ENCODE measurements around the gene FMNL1. TPM values are rescaled to one million over a fixed set of nuclear protein-coding genes. Genes with fewer than 3 reads are reported as not detected.

Gene FMNL1
- polyA plus RNA-seq, 1 donor (not counting 4 experiments of a cell fraction or from before 2014, with no cell fraction given): 0.46 TPM

GRCh38 chr17:45230410-45230786 lies 8.7 kb downstream of the FMNL1 start:
- no peaks in the 10 kb centered on the region for H4K20me1 ChIP-seq (ENCODE audit: control insufficient read depth, extremely low read depth, insufficient read depth, low read length)
- no peak overlapping the region for H3K4me3 ChIP-seq (ENCODE audit: control insufficient read depth in 2 of 3, extremely low read depth in 1 of 3, insufficient read depth in 2 of 3, low read depth in 1 of 3, low read length in 3 of 3)
- TF ChIP-seq EZH2 (IDR thresholded peaks at IDR 0.05; ENCODE audit: low read length) (no peak), CTCF (optimal IDR thresholded peaks at IDR 0.05 in 1 of 3, IDR thresholded peaks at IDR 0.05 in 1 of 3, conservative IDR thresholded peaks at IDR 0.05 in 1 of 3; ENCODE audit: extremely low read depth in 1 of 3, insufficient read depth in 2 of 3, low read length in 3 of 3) (no peak)
- no peak overlapping the region for H3K27ac ChIP-seq (ENCODE audit: control insufficient read depth, insufficient read depth, low read length)
- H3K27me3 ChIP-seq (ENCODE audit: control insufficient read depth, extremely low read depth, insufficient read depth, low read length): peaks cover 9% of the 10 kb centered on the region
- H3K9ac ChIP-seq (ENCODE audit: control insufficient read depth, extremely low read depth, insufficient read depth, low read length): no peak overlapping the region
- no peaks in the 10 kb centered on the region for H3K79me2 ChIP-seq (ENCODE audit: control insufficient read depth, insufficient read depth, low read length)
- no peak for DNase-seq (ENCODE audit: low read depth, low spot score)
- no peaks in the 10 kb centered on the region for H3K9me3 ChIP-seq (ENCODE audit: control insufficient read depth, low read depth, low read length)
- no peaks in the 10 kb centered on the region for H3K9me1 ChIP-seq (ENCODE audit: control insufficient read depth, extremely low read depth, insufficient read depth, low read length)
- FAIRE-seq: no peak
- H3K4me2 ChIP-seq (ENCODE audit: control insufficient read depth, extremely low read depth, insufficient read depth, low read depth, low read length): no peak overlapping the region
- H2AFZ ChIP-seq (ENCODE audit: control insufficient read depth, low read length): no peak overlapping the region
- dilution Hi-C loops (cut with MboI; ENCODE audit: extremely low pct_ligation_motif_present, low sequenced_read_pairs): no loop called here
- H3K4me1 ChIP-seq (ENCODE audit: control insufficient read depth, extremely low read depth, insufficient read depth, low read length): peaks cover 30% of the 10 kb centered on the region
- H3K36me3 ChIP-seq (ENCODE audit: control insufficient read depth in 2 of 2, extremely low read depth in 1 of 2, insufficient read depth in 2 of 2, low read length in 2 of 2): no peaks in the 10 kb centered on the region

GRCh38 chr17:45230787-45231480 lies 9.2 kb downstream of the FMNL1 start:
- H3K9ac ChIP-seq (ENCODE audit: control insufficient read depth, extremely low read depth, insufficient read depth, low read length): no peak overlapping the region
- FAIRE-seq: no peak

More at GRCh38 chr17:45230787-45231480, 9.2 kb downstream of the FMNL1 start:
- H3K4me3 ChIP-seq (ENCODE audit: control insufficient read depth in 2 of 3, extremely low read depth in 1 of 3, insufficient read depth in 2 of 3, low read depth in 1 of 3, low read length in 3 of 3): no peak overlapping the region
- dilution Hi-C loops (cut with MboI; ENCODE audit: extremely low pct_ligation_motif_present, low sequenced_read_pairs): no loop called here
- H3K79me2 ChIP-seq (ENCODE audit: control insufficient read depth, insufficient read depth, low read length): no peaks in the 10 kb centered on the region
- no peak overlapping the region for H3K4me2 ChIP-seq (ENCODE audit: control insufficient read depth, extremely low read depth, insufficient read depth, low read depth, low read length)
- peaks cover 9% of the 10 kb centered on the region for H3K27me3 ChIP-seq (ENCODE audit: control insufficient read depth, extremely low read depth, insufficient read depth, low read length)
- no peaks in the 10 kb centered on the region for H3K36me3 ChIP-seq (ENCODE audit: control insufficient read depth in 2 of 2, extremely low read depth in 1 of 2, insufficient read depth in 2 of 2, low read length in 2 of 2)
- H3K9me3 ChIP-seq (ENCODE audit: control insufficient read depth, low read depth, low read length): no peaks in the 10 kb centered on the region
- no peaks in the 10 kb centered on the region for H3K9me1 ChIP-seq (ENCODE audit: control insufficient read depth, extremely low read depth, insufficient read depth, low read length)
- H3K4me1 ChIP-seq (ENCODE audit: control insufficient read depth, extremely low read depth, insufficient read depth, low read length): peaks cover 25% of the 10 kb centered on the region
- no peak overlapping the region for H3K27ac ChIP-seq (ENCODE audit: control insufficient read depth, insufficient read depth, low read length)
- H2AFZ ChIP-seq (ENCODE audit: control insufficient read depth, low read length): no peak overlapping the region
- no peaks in the 10 kb centered on the region for H4K20me1 ChIP-seq (ENCODE audit: control insufficient read depth, extremely low read depth, insufficient read depth, low read length)
- no peak for DNase-seq (ENCODE audit: low read depth, low spot score)
- TF ChIP-seq EZH2 (IDR thresholded peaks at IDR 0.05; ENCODE audit: low read length) (no peak), CTCF (optimal IDR thresholded peaks at IDR 0.05 in 1 of 3, IDR thresholded peaks at IDR 0.05 in 1 of 3, conservative IDR thresholded peaks at IDR 0.05 in 1 of 3; ENCODE audit: extremely low read depth in 1 of 3, insufficient read depth in 2 of 3, low read length in 3 of 3) (no peak)
